PC-9 (cell line): ENCODE data around the gene PHLPP2.

Source experiments
- EZH2 ChIP-seq: fragments of 200-600 bp; sonication (generic); IDR thresholded peaks from 2 replicates; pipeline ENCODE4 v1.8.0; 2017; ENCODE audit warnings: antibody characterized with exemption, low read depth
- TF ChIP-seq, protein P1 (sequence below): fragments of 200-600 bp; sonication (generic); conservative IDR thresholded peaks from 2 replicates; pipeline ENCODE4 v1.6.1; 2017; ENCODE audit warnings: mixed run types, antibody characterized with exemption, mild to moderate bottlenecking, moderate library complexity

GRCh38 chr16:71673582-71673973, 50.9 kb downstream of the PHLPP2 start:
- TF ChIP-seq EZH2 = no peak
- TF ChIP-seq, protein P1, sequence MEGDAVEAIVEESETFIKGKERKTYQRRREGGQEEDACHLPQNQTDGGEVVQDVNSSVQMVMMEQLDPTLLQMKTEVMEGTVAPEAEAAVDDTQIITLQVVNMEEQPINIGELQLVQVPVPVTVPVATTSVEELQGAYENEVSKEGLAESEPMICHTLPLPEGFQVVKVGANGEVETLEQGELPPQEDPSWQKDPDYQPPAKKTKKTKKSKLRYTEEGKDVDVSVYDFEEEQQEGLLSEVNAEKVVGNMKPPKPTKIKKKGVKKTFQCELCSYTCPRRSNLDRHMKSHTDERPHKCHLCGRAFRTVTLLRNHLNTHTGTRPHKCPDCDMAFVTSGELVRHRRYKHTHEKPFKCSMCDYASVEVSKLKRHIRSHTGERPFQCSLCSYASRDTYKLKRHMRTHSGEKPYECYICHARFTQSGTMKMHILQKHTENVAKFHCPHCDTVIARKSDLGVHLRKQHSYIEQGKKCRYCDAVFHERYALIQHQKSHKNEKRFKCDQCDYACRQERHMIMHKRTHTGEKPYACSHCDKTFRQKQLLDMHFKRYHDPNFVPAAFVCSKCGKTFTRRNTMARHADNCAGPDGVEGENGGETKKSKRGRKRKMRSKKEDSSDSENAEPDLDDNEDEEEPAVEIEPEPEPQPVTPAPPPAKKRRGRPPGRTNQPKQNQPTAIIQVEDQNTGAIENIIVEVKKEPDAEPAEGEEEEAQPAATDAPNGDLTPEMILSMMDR = no peak
